ENCODE data around the gene GPX7.

Gene GPX7

DNA sequence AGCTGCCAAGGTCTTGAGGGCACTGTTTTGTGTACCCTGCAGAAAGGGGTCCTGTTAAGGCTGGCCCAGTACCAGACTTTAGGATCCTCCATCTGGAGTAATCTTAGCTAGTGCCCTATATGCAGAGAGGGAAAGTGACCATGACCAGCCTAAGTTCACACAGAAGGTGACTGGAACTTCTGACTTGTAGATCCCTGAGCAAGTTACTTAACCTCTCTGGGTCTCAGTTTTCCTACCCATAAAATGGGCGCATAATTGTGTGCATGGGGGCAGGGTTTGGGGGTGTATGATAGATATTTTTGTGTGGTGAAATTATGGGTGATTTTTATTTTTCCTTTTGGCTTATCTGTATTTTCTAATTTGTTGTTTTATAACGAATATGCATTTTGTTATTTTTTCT lies 27.5 kb downstream of the GPX7 start:
- no peak for DNase-seq

DNA sequence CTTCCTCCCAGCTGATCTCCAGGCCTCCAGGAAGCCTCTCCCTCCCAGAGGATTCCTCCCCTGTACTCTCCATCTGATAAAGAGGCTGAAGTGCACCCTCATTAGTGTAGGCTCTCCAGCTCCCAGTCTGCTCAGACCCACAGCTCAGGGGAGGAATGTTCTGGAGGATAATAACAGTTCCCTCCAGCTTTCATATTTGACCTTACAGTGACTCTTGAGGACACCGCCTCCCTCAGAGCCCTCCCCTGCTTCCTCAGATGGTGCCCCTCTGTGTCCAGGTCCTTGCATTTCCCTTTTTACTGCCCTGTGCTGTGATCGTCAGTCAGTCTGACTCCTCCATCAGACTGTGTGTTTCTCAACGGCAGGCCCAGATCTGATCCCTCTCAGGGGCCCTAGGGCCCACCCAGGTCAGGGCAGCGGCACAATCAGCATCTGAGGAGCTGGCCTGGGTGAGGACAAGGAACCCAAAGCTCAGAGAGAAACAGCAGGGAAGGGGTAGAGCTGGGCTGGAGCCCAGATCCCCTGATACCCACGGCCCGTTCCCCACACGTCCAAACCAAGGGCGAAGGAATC lies 29.7 kb downstream of the GPX7 start:
- no peak for DNase-seq

DNA sequence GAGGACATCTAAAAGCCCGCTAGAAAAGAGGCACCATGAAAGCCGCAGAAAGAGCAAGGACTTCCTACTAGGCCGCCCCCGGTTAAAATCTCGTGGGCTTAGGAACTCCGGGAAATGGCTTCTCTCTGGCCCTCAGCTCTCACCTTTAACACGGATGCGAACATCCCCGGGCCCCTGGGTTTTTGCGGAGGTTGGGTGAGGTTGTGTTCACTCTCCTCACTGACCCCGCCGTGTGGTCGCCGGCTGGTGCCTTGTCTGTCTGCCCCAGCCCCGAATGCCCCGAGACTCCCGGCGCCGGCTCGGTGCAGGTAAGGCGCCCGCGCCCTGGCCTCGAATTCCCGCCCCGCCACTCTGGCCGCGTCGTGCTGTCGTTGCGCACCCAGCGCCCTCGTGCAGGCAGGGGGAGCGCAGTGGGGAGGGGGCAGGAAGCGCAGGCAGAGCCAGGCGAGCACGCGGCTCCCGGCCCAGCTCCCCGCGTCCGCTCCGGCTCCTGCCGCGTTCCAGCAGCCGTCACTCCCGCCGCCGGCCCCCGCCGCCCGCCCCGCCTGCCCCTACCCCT lies 30.6 kb downstream of the GPX7 start, which contains the start of gene SHISAL2A:
SHISAL2A (plus strand) TSS at position 437 of the 559 bp plus-strand sequence. CDS start 326 bp downstream, outside the sequence.
- DNase-seq, result peak; percentile 28

DNA sequence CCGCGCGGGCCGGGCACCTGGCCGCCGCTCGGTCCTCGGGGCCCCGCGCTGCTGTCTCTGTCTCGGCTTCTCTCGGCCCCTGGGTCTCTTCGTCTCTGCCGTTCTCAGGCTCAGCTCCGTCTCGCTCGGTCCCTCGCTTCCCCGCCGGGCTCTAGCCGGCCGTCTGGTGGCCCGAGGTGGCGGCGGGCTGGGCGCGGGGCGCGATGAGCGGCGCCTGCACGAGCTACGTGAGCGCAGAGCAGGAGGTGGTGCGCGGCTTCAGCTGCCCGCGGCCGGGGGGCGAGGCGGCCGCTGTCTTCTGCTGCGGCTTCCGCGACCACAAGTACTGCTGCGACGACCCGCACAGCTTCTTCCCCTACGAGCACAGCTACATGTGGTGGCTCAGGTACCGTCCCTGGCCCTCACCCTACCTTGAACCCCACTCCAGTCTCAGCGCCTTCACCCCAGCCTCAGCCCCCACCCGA lies 31.2 kb downstream of the GPX7 start:
- no peak for DNase-seq

DNA sequence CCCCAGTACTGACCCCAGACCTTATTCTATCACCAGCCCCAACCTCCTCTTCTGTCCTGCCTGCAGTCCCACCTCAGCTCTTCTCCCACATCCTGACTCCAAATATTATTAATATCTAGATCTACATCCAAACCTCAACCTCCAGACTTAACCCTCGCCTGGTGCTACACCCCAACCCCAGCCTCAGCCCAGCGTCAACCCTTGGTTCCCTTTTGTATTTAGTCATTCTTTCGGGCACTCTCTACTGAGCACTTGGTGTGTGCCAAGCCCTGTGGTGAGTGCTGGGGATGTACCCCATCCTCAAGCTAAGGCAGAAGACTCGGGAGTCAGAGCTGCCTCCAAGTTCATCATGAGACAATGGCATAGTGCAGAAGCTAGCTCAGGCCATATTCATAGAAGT lies 31.9 kb downstream of the GPX7 start:
- no peak for DNase-seq

DNA sequence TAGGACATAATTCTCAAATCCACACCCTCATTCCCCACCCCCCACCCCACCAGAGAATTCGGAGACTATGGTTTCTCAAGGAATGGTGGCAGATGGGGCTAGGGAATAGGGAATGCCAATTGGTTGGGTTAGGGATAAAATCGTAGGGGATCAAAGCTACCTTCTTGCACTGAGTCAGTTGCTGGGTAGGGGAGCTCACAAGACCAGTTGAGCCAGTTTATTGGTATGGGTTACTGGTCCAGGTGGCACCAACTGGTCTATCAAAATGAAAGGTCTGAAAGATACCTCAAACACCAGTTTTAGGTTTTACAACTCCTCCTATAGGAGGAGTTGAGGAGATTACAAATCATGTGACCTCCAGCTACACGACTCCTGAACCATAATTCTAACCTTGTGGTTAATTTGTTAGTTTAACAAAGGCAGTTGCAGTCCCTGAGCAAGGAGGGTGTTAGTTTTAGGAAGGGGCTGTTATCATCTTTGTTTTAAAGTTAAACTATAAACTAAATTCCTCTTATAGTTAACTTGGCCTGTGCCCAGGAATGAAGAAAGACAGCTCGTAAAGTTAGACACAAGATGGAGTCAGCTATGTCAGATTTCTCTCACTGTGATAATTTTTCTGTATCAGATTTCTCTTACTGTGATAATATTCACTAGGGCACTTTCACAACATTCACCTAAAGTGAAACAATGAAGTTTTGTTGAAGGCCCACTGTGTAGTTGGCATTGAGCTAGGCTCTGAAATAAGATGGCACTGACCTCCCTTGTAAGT lies 33.3 kb downstream of the GPX7 start:
- no peak for DNase-seq

DNA sequence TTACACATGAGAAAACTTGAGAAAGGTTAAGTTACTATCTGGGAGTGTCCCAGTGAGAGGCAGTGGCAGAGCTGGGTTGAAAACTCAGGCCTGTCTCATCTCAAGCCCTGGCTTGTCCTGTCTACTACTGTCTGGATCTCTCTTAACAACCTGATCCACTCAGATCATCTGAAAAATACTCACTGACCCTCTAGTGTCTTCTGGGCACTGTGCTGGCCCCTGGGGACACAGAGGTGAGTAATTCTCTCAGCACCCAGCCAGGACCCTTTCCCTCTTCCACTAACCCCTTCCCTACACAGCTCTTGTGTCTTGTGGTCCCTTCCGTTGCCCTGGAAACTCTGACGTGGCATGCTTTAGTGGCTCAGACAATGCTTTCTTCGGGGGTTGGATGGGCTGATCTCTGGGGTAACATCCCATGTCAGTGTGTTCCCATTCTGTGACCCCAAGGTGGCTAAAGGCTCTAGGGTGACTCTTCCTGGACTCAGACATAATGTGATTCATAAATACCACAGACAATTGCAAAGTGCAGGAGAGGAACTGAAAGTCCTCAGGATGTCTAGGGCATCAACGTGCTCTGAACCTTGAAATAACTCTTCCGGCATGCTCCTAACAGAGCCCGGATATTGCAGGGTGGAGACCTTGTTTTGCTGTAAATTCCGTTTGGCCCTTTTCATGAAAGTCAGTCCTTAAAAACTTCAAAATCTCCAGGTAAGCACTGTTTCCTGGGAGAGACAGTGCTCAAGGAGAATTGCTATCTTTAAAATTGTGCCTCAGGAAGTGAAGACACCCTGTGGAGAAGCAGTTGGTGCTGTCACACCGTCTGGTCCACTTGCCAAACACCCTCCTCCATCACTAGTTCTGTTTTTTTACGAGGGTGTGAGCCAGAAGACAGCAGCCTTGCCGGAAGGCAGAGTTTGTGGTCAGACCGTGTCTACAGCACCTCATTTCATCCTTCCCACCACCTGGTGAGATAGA lies 34.8 kb downstream of the GPX7 start:
- DNase-seq, result no peak

DNA sequence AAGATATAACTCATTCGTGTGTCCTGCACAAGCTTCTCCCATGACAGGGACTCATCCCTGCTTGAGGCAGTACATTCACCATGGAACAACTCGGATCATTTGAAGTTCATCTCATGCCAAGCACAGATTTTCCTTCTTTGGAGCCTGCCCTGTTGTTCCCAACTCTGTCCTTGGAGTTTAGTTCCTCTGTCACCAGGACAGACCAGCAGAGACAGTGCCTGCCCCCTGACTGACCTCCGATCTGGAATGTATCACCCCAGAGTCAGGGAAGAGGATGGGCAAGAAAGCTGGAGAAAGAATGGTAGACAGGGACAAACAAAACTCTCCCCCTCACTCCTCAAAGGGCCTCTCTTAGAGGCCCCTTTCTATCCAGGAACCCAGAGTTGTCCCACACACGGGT lies 35.8 kb downstream of the GPX7 start:
- no peak for DNase-seq

DNA sequence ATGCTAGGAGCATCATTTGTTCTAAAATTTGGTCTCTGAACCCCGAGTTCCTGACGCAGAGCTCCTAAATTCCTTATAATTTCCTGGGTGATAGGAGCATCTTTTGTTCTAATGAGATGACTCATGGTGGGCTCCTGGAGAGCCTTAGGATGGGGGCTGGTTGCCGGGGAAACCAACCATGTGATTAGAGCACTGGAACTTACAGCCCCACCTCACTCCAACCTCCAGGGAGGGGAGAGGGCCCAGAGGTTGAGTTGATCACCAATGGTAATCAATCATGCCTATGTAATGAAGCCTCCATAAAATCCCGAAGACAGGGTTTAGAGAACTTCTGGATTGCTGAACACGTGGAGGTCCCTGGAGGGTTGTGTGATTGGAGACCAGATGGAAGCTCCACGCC lies 38.5 kb downstream of the GPX7 start:
- no peak for DNase-seq

DNA sequence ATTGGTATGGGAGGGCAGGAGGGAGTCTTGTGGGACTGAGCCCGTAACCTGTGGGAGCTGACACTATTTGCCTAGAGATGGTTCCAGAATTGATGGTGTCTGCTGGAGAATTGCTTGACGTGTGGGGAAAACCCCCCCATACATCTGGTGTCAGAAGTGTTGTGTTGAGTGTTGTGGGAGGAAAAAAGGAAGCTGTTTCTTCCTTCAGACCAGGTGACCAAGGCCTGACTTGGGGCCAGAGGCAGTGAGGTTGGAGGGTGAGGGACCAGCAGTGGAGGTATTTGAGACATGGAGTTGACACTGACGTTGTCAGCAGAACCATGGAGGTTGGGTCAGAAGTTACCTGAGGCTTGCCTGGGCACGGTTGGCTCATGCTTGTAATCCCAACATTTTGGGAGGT lies 39.1 kb downstream of the GPX7 start:
- no peak for DNase-seq

DNA sequence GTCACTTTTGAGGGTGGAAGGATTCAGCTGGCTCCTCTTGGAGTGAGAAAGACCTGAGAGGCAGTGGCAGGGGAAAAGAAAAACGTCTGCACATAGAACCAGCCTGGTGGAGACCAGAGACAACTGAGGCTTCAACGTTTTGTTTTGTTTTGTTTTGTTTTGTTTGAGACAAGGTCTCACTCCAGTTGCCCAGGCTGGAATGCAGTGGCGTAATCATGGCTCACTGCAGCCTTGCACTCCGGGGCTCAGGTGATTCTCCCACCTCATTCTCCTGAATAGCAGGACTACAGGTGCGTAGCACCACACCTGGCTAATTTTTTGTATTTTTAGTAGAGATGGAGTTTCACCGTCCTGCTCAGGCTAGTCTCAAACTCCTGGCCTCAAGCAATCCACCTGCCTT lies 43.1 kb downstream of the GPX7 start:
- DNase-seq, result no peak

DNA sequence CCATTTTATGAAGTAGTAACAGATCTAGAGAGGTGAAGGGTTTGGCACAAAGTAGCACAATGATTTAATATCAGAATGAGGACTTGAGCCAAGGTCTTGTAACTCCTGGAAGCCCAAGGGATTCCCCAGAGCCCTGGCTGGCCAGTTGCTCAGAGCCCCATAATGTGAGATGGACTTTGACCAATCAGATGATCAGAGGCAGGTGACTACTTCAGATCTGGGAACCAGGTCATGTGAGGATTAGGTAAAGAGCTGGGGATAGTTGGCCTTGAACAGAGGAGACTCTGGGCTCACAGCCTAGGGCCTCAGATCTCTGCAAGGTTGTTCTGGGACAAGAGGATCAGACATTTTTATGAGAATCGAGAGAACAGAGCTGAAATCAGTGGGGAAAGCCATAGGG lies 49.7 kb downstream of the GPX7 start:
- no peak for DNase-seq

DNA sequence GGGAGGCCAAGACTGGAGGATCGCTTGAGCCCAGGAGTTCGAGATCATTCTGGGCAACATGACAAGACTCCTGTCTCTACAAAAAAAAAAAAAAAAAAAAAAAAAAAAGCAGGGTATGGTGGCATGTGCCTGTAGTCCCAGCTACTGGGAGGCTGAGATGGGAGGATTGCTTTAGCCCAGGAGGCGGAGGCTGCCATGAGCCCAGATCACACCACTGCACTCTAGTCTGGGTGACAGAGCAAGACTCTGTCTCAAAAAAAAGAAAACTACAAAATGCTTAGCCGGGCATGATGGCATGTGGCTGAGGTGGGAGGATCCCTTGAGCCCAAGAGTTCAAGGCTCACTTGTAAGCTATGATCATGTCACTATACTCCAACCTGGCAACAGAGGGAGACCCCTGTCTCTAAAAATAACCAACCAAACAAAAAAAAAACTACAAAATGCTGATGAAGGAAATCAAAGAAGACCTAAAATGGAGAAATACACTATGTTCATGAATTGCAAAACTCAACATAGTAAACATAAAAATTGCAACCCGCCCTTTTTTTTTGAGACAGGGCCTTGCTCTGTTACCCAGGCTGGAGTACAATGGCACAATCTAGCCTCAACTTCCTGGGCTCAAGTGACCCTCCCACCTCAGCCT lies 51.2 kb downstream of the GPX7 start:
- DNase-seq, result no peak

DNA sequence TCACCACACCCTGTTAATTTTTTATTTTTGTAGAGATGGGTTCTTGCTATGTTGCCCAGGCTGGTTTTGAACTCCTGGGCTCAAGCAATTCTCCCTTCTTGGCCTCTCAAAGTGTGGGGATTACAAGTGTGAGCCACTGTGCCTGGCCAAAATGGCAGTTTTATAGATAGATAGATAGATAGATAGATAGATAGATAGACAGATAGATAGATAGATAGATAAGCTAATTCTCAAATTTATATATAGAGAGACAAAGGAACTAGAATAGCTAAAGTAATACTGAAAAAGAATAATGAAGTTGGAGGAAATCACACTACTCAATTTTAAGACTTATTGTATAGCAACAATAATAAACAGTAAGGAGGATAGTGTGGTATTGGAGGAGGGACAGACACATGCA lies 51.9 kb downstream of the GPX7 start:
- DNase-seq, result no peak

DNA sequence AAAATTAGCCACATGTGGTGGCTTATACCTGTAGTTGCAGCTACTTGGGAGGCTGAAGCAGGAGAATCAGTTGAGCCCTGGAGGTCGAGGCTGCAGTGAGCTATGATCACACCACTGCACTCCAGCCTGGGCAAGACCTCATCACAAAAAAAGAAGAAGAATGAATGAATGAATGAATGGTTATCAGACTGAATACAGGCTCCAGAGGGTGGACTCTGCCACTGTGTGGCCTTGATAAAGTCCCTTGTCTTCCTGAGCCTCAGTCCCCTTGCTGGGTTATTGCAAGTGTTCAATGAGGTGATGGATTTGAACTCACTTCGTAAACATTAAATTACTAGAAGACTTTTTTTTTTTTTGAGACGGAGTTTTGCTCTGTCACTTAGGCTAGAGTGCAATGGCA lies 55.5 kb downstream of the GPX7 start:
- DNase-seq, result no peak
